ENCODE results near the gene SULT6B1. TPM values are rescaled to one million over a fixed set of nuclear protein-coding genes. Genes with fewer than 3 reads are reported as not detected.
"Not testable (repeated sequence)": the region's sequence is repeated elsewhere in the genome, so short reads cannot be mapped to it uniquely, and the experiment has no call there.

SULT6B1 gene
- total RNA-seq, 1 experiment from 2014 or later: not detected

DNA sequence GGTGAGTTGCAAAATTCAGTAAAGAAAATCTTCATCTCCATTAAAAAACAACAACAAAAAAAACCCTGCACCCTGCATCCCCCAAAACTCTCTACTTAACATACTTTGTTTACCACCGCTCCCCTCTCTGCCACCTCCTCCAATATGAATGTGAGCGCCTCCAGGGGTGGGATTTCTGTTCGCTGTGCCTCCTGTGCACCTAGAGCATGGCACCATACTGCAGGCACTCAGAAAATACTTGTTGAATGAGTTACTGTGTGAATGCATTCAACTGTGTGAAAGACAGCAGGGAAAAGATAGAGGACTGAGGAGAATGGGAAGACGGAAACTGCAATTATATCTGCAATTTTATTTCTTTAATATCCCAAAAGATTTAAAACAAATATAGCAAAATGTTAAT lies 38.4 kb upstream of the SULT6B1 start:
- H3K27ac Mint-ChIP-seq (ENCODE audit: unreplicated experiment): no peak overlapping the region
- intact Hi-C loops (cut with micrococcal nuclease; ENCODE audit: unreplicated experiment): no loop called here
- no peaks in the 10 kb centered on the region for H3K27me3 ChIP-seq (replicated peaks; ENCODE audit: control insufficient read depth, insufficient read depth, low read length)
- peaks cover 19% of the 10 kb centered on the region for H3K4me1 ChIP-seq
- no peak overlapping the region for H3K4me3 Mint-ChIP-seq (ENCODE audit: unreplicated experiment)
- no peaks in the 10 kb centered on the region for H3K27me3 Mint-ChIP-seq (ENCODE audit: insufficient read depth, unreplicated experiment)
- BruUV-seq (replicated peaks): no TSS peak
- H3K36me3 Mint-ChIP-seq (ENCODE audit: insufficient read depth, unreplicated experiment): peaks cover 47% of the 10 kb centered on the region
- CTCF ChIA-PET: no interaction called here
- peaks cover 7% of the 10 kb centered on the region for H3K36me3 ChIP-seq (ENCODE audit: control insufficient read depth, insufficient read depth, low read length)
- peaks cover 15% of the 10 kb centered on the region for H3K4me1 Mint-ChIP-seq (ENCODE audit: low read depth, unreplicated experiment)
- TF ChIP-seq, protein P1, sequence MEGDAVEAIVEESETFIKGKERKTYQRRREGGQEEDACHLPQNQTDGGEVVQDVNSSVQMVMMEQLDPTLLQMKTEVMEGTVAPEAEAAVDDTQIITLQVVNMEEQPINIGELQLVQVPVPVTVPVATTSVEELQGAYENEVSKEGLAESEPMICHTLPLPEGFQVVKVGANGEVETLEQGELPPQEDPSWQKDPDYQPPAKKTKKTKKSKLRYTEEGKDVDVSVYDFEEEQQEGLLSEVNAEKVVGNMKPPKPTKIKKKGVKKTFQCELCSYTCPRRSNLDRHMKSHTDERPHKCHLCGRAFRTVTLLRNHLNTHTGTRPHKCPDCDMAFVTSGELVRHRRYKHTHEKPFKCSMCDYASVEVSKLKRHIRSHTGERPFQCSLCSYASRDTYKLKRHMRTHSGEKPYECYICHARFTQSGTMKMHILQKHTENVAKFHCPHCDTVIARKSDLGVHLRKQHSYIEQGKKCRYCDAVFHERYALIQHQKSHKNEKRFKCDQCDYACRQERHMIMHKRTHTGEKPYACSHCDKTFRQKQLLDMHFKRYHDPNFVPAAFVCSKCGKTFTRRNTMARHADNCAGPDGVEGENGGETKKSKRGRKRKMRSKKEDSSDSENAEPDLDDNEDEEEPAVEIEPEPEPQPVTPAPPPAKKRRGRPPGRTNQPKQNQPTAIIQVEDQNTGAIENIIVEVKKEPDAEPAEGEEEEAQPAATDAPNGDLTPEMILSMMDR (IDR thresholded peaks at IDR 0.05; ENCODE audit: insufficient read depth in 1 of 2, low read depth in 1 of 2, low read length in 1 of 2, severe bottlenecking in 1 of 2, unreplicated experiment in 1 of 2): no peak
- H3K9me3 Mint-ChIP-seq (ENCODE audit: unreplicated experiment): no peaks in the 10 kb centered on the region
- no peak overlapping the region for H3K4me3 ChIP-seq (ENCODE audit: low read depth, low read length)
- DNase-seq: no peak
- POLR2A ChIA-PET: no interaction called here
- H3K9me3 ChIP-seq: no peaks in the 10 kb centered on the region

DNA sequence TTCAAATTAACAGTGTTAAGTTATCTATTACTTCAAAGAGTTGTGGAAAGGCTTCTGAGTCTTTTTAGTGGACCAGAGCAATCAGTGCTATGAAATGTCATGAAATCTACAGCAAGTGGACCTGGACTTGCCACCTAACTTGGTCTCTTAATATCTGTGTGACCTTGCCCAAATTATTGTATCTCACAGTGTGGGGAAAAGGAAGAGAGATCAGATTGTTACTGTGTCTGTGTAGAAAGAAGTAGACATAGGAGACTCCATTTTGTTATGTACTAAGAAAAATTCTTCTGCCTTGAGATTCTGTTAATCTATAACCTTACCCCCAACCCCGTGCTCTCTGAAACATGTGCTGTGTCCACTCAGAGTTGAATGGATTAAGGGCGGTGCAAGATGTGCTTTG lies 36.7 kb upstream of the SULT6B1 start:
- peak overlapping the region; percentile 63 for H3K27ac Mint-ChIP-seq (ENCODE audit: unreplicated experiment)
- intact Hi-C loops (cut with micrococcal nuclease; ENCODE audit: unreplicated experiment); H3K27me3 Mint-ChIP-seq (ENCODE audit: insufficient read depth, unreplicated experiment); DNase-seq; BruUV-seq (replicated peaks); H3K4me3 ChIP-seq (ENCODE audit: low read depth, low read length); H3K9me3 ChIP-seq; H3K27me3 ChIP-seq (replicated peaks; ENCODE audit: control insufficient read depth, insufficient read depth, low read length); H3K9me3 Mint-ChIP-seq (ENCODE audit: unreplicated experiment); CTCF ChIA-PET; POLR2A ChIA-PET: not testable (repeated sequence)
- H3K4me3 Mint-ChIP-seq (ENCODE audit: unreplicated experiment): peak overlapping the region; percentile 22
- H3K36me3 Mint-ChIP-seq (ENCODE audit: insufficient read depth, unreplicated experiment): peaks cover 64% of the 10 kb centered on the region
- H3K4me1 ChIP-seq: peaks cover 17% of the 10 kb centered on the region
- peaks cover 15% of the 10 kb centered on the region for H3K4me1 Mint-ChIP-seq (ENCODE audit: low read depth, unreplicated experiment)
- peaks cover 11% of the 10 kb centered on the region for H3K36me3 ChIP-seq (ENCODE audit: control insufficient read depth, insufficient read depth, low read length)

DNA sequence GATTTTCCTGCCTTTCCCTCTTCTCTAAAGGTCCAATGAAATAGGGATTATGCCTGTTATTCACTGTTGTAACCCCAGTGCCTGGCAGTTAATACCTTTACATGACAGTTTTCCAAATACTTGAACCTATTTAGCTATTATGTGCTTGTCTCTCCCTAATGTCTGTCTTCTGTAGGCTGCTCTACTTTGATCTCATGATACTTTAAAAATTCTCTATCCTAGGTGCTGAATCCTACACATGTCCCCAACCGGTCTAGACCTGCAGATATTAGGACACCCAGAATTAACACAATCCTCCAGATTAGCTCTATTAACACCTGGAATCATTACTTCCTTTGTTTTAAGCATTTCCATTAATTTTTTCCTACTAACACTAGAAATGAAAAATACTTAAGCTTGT lies 35.6 kb upstream of the SULT6B1 start:
- ChIA-PET CTCF (no interaction called here), POLR2A (no interaction called here)
- Mint-ChIP-seq H3K27me3 (ENCODE audit: insufficient read depth, unreplicated experiment) (no peaks in the 10 kb centered on the region), H3K9me3 (ENCODE audit: unreplicated experiment) (no peaks in the 10 kb centered on the region), H3K4me1 (ENCODE audit: low read depth, unreplicated experiment) (peaks cover 15% of the 10 kb centered on the region), H3K27ac (ENCODE audit: unreplicated experiment) (no peak overlapping the region), H3K36me3 (ENCODE audit: insufficient read depth, unreplicated experiment) (peaks cover 74% of the 10 kb centered on the region), H3K4me3 (ENCODE audit: unreplicated experiment) (no peak overlapping the region)
- H3K36me3 ChIP-seq (ENCODE audit: control insufficient read depth, insufficient read depth, low read length): peaks cover 11% of the 10 kb centered on the region
- H3K27me3 ChIP-seq (replicated peaks; ENCODE audit: control insufficient read depth, insufficient read depth, low read length): no peaks in the 10 kb centered on the region
- H3K4me3 ChIP-seq (ENCODE audit: low read depth, low read length): no peak overlapping the region
- TF ChIP-seq, protein P1 (IDR thresholded peaks at IDR 0.05; ENCODE audit: insufficient read depth in 1 of 2, low read depth in 1 of 2, low read length in 1 of 2, severe bottlenecking in 1 of 2, unreplicated experiment in 1 of 2): no peak
- H3K4me1 ChIP-seq: peaks cover 13% of the 10 kb centered on the region
- intact Hi-C loops (cut with micrococcal nuclease; ENCODE audit: unreplicated experiment): no loop called here
- no TSS peak for BruUV-seq (replicated peaks)
- no peaks in the 10 kb centered on the region for H3K9me3 ChIP-seq
- no peak for DNase-seq

- Histone ChIP-seq H3K36me3 (ENCODE audit: control insufficient read depth, insufficient read depth, low read length) (peaks cover 10% of the 10 kb centered on the region), H3K27me3 (replicated peaks; ENCODE audit: control insufficient read depth, insufficient read depth, low read length) (no peaks in the 10 kb centered on the region), H3K4me3 (ENCODE audit: low read depth, low read length) (no peak overlapping the region), H3K9me3 (no peaks in the 10 kb centered on the region), H3K4me1 (peaks cover 13% of the 10 kb centered on the region)
- intact Hi-C loops (cut with micrococcal nuclease; ENCODE audit: unreplicated experiment): no loop called here
- CTCF ChIA-PET: no interaction called here
- H3K4me1 Mint-ChIP-seq (ENCODE audit: low read depth, unreplicated experiment): peaks cover 15% of the 10 kb centered on the region
- no peak overlapping the region for H3K4me3 Mint-ChIP-seq (ENCODE audit: unreplicated experiment)
- no peaks in the 10 kb centered on the region for H3K9me3 Mint-ChIP-seq (ENCODE audit: unreplicated experiment)
- H3K27me3 Mint-ChIP-seq (ENCODE audit: insufficient read depth, unreplicated experiment): no peaks in the 10 kb centered on the region
- DNase-seq: no peak
- POLR2A ChIA-PET: no interaction called here
- no peak overlapping the region for H3K27ac Mint-ChIP-seq (ENCODE audit: unreplicated experiment)
- TF ChIP-seq, protein P1 (IDR thresholded peaks at IDR 0.05; ENCODE audit: insufficient read depth in 1 of 2, low read depth in 1 of 2, low read length in 1 of 2, severe bottlenecking in 1 of 2, unreplicated experiment in 1 of 2): no peak
- no TSS peak for BruUV-seq (replicated peaks)
- peaks cover 81% of the 10 kb centered on the region for H3K36me3 Mint-ChIP-seq (ENCODE audit: insufficient read depth, unreplicated experiment)
Measured at GRCh38 chr2:37223131-37223530, 34.7 kb upstream of the SULT6B1 start.

All from Caco-2 (cell line).